Measurements from ENCODE around the gene VPS35L. TPM values are rescaled to one million over a fixed set of nuclear protein-coding genes. Genes with fewer than 3 reads are reported as not detected.

Gene VPS35L
- total and polyA plus RNA-seq, 10 of the 15 experiments (the other 5 are each of a cell fraction or from before 2014, with no cell fraction given) = 14.9 to 44.1 (median 26.3) TPM

DNA sequence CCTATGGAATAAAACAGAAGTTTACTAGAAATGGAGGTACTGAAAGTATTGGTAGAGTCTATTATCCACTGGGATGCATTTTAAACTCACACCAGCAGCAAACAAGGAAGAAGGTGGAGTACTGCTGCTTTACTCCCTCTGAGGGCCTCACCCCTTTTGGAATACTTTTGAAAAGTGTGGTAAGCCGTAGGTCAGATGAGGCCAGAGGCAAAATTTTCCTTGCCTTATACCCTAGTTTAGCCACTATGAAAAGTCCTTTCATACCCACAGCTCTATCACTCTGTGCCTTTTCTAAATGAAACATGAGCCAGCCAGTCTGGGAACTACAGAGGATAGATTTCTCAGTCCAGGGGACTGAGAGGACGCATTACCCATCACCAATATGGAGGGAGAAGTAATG is 47.6 kb upstream of the VPS35L start:
- in situ Hi-C loops (cut with MboI) (no loop called here), intact Hi-C loops (cut with micrococcal nuclease; ENCODE audit: unreplicated experiment) (loop anchor here (10.0 kb wide), 1 partner anchor 343 kb away; the partner anchor contains the start of gene SYT17)
- SMC1A ChIA-PET (ENCODE audit: uncharacterized antibody, unreplicated experiment) = interaction anchor here (0.9 to 1.0 kb wide), 2 partner anchors 9 to 414 kb away, joined by 3 to 4 read pairs; no protein-coding TSS in a partner anchor
- TF ChIP-seq, protein P1, sequence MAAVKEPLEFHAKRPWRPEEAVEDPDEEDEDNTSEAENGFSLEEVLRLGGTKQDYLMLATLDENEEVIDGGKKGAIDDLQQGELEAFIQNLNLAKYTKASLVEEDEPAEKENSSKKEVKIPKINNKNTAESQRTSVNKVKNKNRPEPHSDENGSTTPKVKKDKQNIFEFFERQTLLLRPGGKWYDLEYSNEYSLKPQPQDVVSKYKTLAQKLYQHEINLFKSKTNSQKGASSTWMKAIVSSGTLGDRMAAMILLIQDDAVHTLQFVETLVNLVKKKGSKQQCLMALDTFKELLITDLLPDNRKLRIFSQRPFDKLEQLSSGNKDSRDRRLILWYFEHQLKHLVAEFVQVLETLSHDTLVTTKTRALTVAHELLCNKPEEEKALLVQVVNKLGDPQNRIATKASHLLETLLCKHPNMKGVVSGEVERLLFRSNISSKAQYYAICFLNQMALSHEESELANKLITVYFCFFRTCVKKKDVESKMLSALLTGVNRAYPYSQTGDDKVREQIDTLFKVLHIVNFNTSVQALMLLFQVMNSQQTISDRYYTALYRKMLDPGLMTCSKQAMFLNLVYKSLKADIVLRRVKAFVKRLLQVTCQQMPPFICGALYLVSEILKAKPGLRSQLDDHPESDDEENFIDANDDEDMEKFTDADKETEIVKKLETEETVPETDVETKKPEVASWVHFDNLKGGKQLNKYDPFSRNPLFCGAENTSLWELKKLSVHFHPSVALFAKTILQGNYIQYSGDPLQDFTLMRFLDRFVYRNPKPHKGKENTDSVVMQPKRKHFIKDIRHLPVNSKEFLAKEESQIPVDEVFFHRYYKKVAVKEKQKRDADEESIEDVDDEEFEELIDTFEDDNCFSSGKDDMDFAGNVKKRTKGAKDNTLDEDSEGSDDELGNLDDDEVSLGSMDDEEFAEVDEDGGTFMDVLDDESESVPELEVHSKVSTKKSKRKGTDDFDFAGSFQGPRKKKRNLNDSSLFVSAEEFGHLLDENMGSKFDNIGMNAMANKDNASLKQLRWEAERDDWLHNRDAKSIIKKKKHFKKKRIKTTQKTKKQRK (IDR thresholded peaks at IDR 0.05; ENCODE audit: low read depth, low read length) = no peak
- TF ChIP-seq, protein P2, sequence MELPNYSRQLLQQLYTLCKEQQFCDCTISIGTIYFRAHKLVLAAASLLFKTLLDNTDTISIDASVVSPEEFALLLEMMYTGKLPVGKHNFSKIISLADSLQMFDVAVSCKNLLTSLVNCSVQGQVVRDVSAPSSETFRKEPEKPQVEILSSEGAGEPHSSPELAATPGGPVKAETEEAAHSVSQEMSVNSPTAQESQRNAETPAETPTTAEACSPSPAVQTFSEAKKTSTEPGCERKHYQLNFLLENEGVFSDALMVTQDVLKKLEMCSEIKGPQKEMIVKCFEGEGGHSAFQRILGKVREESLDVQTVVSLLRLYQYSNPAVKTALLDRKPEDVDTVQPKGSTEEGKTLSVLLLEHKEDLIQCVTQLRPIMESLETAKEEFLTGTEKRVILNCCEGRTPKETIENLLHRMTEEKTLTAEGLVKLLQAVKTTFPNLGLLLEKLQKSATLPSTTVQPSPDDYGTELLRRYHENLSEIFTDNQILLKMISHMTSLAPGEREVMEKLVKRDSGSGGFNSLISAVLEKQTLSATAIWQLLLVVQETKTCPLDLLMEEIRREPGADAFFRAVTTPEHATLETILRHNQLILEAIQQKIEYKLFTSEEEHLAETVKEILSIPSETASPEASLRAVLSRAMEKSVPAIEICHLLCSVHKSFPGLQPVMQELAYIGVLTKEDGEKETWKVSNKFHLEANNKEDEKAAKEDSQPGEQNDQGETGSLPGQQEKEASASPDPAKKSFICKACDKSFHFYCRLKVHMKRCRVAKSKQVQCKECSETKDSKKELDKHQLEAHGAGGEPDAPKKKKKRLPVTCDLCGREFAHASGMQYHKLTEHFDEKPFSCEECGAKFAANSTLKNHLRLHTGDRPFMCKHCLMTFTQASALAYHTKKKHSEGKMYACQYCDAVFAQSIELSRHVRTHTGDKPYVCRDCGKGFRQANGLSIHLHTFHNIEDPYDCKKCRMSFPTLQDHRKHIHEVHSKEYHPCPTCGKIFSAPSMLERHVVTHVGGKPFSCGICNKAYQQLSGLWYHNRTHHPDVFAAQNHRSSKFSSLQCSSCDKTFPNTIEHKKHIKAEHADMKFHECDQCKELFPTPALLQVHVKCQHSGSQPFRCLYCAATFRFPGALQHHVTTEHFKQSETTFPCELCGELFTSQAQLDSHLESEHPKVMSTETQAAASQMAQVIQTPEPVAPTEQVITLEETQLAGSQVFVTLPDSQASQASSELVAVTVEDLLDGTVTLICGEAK (IDR thresholded peaks at IDR 0.05; ENCODE audit: borderline replicate concordance) = no peak
- TF ChIP-seq MYB (IDR thresholded peaks at IDR 0.05; ENCODE audit: borderline replicate concordance, low read depth, low read length) = no peak
- no peak for TF ChIP-seq EP300 (IDR thresholded peaks at IDR 0.05; ENCODE audit: borderline replicate concordance in 1 of 2, control insufficient read depth in 1 of 2, low read depth in 2 of 2, low read length in 2 of 2)
- no peak for TF ChIP-seq YY1 (IDR thresholded peaks at IDR 0.05; ENCODE audit: low read depth, low read length)
- TF ChIP-seq IKZF1 (conservative IDR thresholded peaks at IDR 0.05) = no peak
- TF ChIP-seq MEF2B (IDR thresholded peaks at IDR 0.05; ENCODE audit: partially characterized antibody, poor library complexity, severe bottlenecking) = no peak
- no peak for TF ChIP-seq RUNX3 (IDR thresholded peaks at IDR 0.05; ENCODE audit: low read length)
- TF ChIP-seq MTA3 (IDR thresholded peaks at IDR 0.05; ENCODE audit: borderline replicate concordance, low read length) = no peak
- no peak for TF ChIP-seq SIX5 (IDR thresholded peaks at IDR 0.05; ENCODE audit: low read depth, low read length, severe bottlenecking)
- CTCF ChIA-PET = interaction anchor here (1.0 to 1.4 kb wide), 2 partner anchors 48 to 119 kb away, joined by 3 to 4 read pairs; partner anchors contain the start of gene VPS35L
- 0 out of 3 replicates have a peak, but pooled peaks cover 2% of the 10 kb centered on the region for H3K9me3 ChIP-seq (replicated peaks; ENCODE audit: control insufficient read depth, insufficient read depth, low read length)
- H3K79me2 ChIP-seq (ENCODE audit: control insufficient read depth, insufficient read depth, low read length) = no peaks in the 10 kb centered on the region
- H3K27ac ChIP-seq (ENCODE audit: control insufficient read depth, insufficient read depth) = no peak overlapping the region
- POLR2A ChIA-PET = no interaction called here
- H3K4me3 ChIP-seq = no peak overlapping the region
- H3K4me1 ChIP-seq (ENCODE audit: control insufficient read depth, insufficient read depth, low read length) = no peaks in the 10 kb centered on the region
- no peak overlapping the region for H3K4me2 ChIP-seq (ENCODE audit: control insufficient read depth, insufficient read depth)
- no peak overlapping the region for H2AFZ ChIP-seq (ENCODE audit: control insufficient read depth, low read depth, low read length)
- RAD21 ChIA-PET (ENCODE audit: unreplicated experiment) = no interaction called here
- WGBS (ENCODE audit: insufficient coverage, insufficient replicate concordance, low lambda C conversion rate, missing lambda C conversion rate) = 92% methylated on average over 2 of the region's 2 CpGs
- ATAC-seq = no peak
- no peak for FAIRE-seq
- DNase-seq (ENCODE audit: low read depth, low spot score) = no peak
- H3K27me3 ChIP-seq (replicated peaks in 1 of 2; ENCODE audit: control insufficient read depth in 2 of 2, insufficient read depth in 2 of 2, low read length in 1 of 2) = no peaks in the 10 kb centered on the region
- BruUV-seq (replicated peaks) = no TSS peak
- no peak overlapping the region for H3K9ac ChIP-seq (ENCODE audit: control insufficient read depth, insufficient read depth, low read length)
- peaks cover 5 to 19% of the 10 kb centered on the region in 2 experiments for H3K36me3 ChIP-seq (ENCODE audit: control insufficient read depth in 2 of 2, insufficient read depth in 2 of 2, low read length in 1 of 2)
- no peaks in the 10 kb centered on the region for H4K20me1 ChIP-seq (ENCODE audit: control insufficient read depth, insufficient read depth)
